WTC11 (cell line): ENCODE results near the gene AXDND1. TPM values are rescaled to one million over a fixed set of nuclear protein-coding genes. Genes with fewer than 3 reads are reported as not detected.

Experiments
- ATAC-seq: fragments of 200-7000 bp; cut with Tn5 transposase; 2 replicates; pipeline ENCODE4 v1.10.0; 2021; ENCODE audit warnings: mild to moderate bottlenecking, moderate library complexity
- CTCF ChIA-PET: fragments of 300-600 bp; sonication (Branson Sonifier 250); formaldehyde crosslinking; loops from one replicate; lab custom pipeline; 2021; ENCODE audit warnings: antibody characterized with exemption; lab: Charles Lee
- POLR2A ChIA-PET: fragments of 350-600 bp; sonication (Branson Sonifier 250); formaldehyde crosslinking; loops from one replicate; lab custom pipeline; 2021; ENCODE audit warnings: antibody characterized with exemption; lab: Charles Lee
- DNase-seq: peaks from one replicate; pipeline ENCODE4 v3.0.0; 2021; ENCODE audit warnings: low spot score
- H3K27ac Mint-ChIP-seq: 2 replicates; pipeline ENCODE4 v1.8.0; 2021; ENCODE audit warnings: mixed read lengths
- H3K27me3 Mint-ChIP-seq: 2 replicates; pipeline ENCODE4 v1.8.0; 2021; ENCODE audit warnings: low read depth, mild to moderate bottlenecking, moderate library complexity, mixed read lengths
- H3K36me3 Mint-ChIP-seq: 2 replicates; pipeline ENCODE4 v1.8.0; 2021; ENCODE audit warnings: mixed read lengths
- H3K4me1 Mint-ChIP-seq: 2 replicates; pipeline ENCODE4 v1.8.0; 2022; ENCODE audit warnings: mixed read lengths
- H3K4me3 Mint-ChIP-seq: 2 replicates; pipeline ENCODE4 v1.8.0; 2021; ENCODE audit warnings: mild to moderate bottlenecking, moderate library complexity, mixed read lengths
- H3K9me3 Mint-ChIP-seq: 2 replicates; pipeline ENCODE4 v1.8.0; 2021; ENCODE audit warnings: mixed read lengths
- AFF4 ChIP-seq: sonication (generic); formaldehyde crosslinking; IDR thresholded peaks from 2 replicates; pipeline ENCODE4 v1.8.1; 2023; ENCODE audit warnings: mild to moderate bottlenecking, missing genetic modification reagents, borderline replicate concordance
- ARID4B ChIP-seq: sonication (generic); formaldehyde crosslinking; IDR thresholded peaks from 2 replicates; pipeline ENCODE4 v1.8.0; 2023; ENCODE audit warnings: missing genetic modification reagents, mild to moderate bottlenecking, borderline replicate concordance
- CDX4 ChIP-seq: fragments of 250-450 bp; sonication (Bioruptor Pico); IDR thresholded peaks from 2 replicates; pipeline ENCODE4 v1.9.0; 2021; ENCODE audit warnings: moderate library complexity, mild to moderate bottlenecking, inconsistent platforms, borderline replicate concordance
- CTCF ChIP-seq: fragments of 200-600 bp; IDR thresholded peaks from 2 replicates; pipeline ENCODE4 v1.8.0; 2022; ENCODE audit warnings: antibody characterized with exemption
- IRF1 ChIP-seq: sonication (generic); formaldehyde crosslinking; IDR thresholded peaks from 2 replicates; pipeline ENCODE4 v1.8.0; 2023; ENCODE audit warnings: missing genetic modification reagents
- MAX ChIP-seq: sonication (generic); formaldehyde crosslinking; IDR thresholded peaks from 2 replicates; pipeline ENCODE4 v1.8.0; 2022; ENCODE audit warnings: mild to moderate bottlenecking, missing genetic modification reagents
- MLX ChIP-seq: sonication (generic); formaldehyde crosslinking; IDR thresholded peaks from 2 replicates; pipeline ENCODE4 v1.8.1; 2023; ENCODE audit warnings: mild to moderate bottlenecking, missing genetic modification reagents, moderate library complexity
- NR2C2 ChIP-seq: sonication (generic); formaldehyde crosslinking; IDR thresholded peaks from 2 replicates; pipeline ENCODE4 v1.8.0; 2022; ENCODE audit warnings: mild to moderate bottlenecking, missing genetic modification reagents
- SOX15 ChIP-seq: fragments of 250-450 bp; sonication (Bioruptor Pico); IDR thresholded peaks from 2 replicates; pipeline ENCODE4 v1.9.0; 2021; ENCODE audit warnings: mild to moderate bottlenecking
- TP53 ChIP-seq: sonication (generic); formaldehyde crosslinking; IDR thresholded peaks from 2 replicates; pipeline ENCODE4 v1.8.1; 2023; ENCODE audit warnings: mild to moderate bottlenecking, missing genetic modification reagents
- USF1 ChIP-seq: sonication (generic); formaldehyde crosslinking; IDR thresholded peaks from 2 replicates; pipeline ENCODE4 v1.8.0; 2022; ENCODE audit warnings: mild to moderate bottlenecking, missing genetic modification reagents
- ZBTB21 ChIP-seq: sonication (generic); formaldehyde crosslinking; IDR thresholded peaks from 2 replicates; pipeline ENCODE4 v1.8.1; 2023; ENCODE audit warnings: mild to moderate bottlenecking, missing genetic modification reagents, borderline replicate concordance
- ZNF512 ChIP-seq: sonication (generic); formaldehyde crosslinking; IDR thresholded peaks from 2 replicates; pipeline ENCODE4 v1.8.1; 2022; ENCODE audit warnings: missing genetic modification reagents, borderline replicate concordance
- ZSCAN18 ChIP-seq: fragments of 250-450 bp; sonication (Bioruptor Pico); IDR thresholded peaks from 2 replicates; pipeline ENCODE4 v2.1.2; 2022; ENCODE audit warnings: mild to moderate bottlenecking, moderate library complexity
- total RNA-seq: library from RNA; stranded (reverse); gene quantifications from 3 replicates; pipeline ENCODE4 v1.2.3, GENCODE V29; 2021

AXDND1 gene
- total RNA-seq, 1 experiment from 2014 or later, result not detected

- Mint-ChIP-seq H3K36me3 (peaks cover 9% of the 10 kb centered on the region), H3K27ac (no peak overlapping the region), H3K9me3 (peaks cover 24% of the 10 kb centered on the region), H3K27me3 (peaks cover 12% of the 10 kb centered on the region), H3K4me3 (no peak overlapping the region), H3K4me1 (no peaks in the 10 kb centered on the region)
- CTCF ChIA-PET, result interaction anchor here (0.5 to 1.7 kb wide), 9 partner anchors 8 to 405 kb away, joined by 3 to 6 read pairs (median 3); partner anchors contain the start of gene TDRD5
- POLR2A ChIA-PET, result no interaction called here
- TF ChIP-seq NR2C2 (CRISPR knock-in tag) (no peak), CTCF (peak; percentile 27; the same call in 1 of the 2 replicates)
- DNase-seq, result no peak
- ATAC-seq, result no peak
These were observed 234.0 kb downstream of the AXDND1 start for GRCh38 chr1:179599623-179600249.

- Mint-ChIP-seq H3K27me3 (peaks cover 8% of the 10 kb centered on the region), H3K27ac (no peak overlapping the region), H3K36me3 (peaks cover 9% of the 10 kb centered on the region), H3K9me3 (peaks cover 24% of the 10 kb centered on the region), H3K4me3 (no peak overlapping the region), H3K4me1 (no peaks in the 10 kb centered on the region)
- no peak for DNase-seq
- no peak for ATAC-seq
- POLR2A ChIA-PET, result no interaction called here
- CTCF ChIA-PET, result interaction anchor here (1.7 kb wide), 1 partner anchor 214 kb away, joined by 6 read pairs; no protein-coding TSS in a partner anchor
- no peak for TF ChIP-seq SOX15 (CRISPR knock-in tag)
- no peak for TF ChIP-seq ARID4B (CRISPR knock-in tag)
- no peak for TF ChIP-seq IRF1 (CRISPR knock-in tag)
- no peak for TF ChIP-seq ZNF512 (CRISPR knock-in tag)
- TF ChIP-seq MLX (CRISPR knock-in tag), result no peak
- no peak for TF ChIP-seq ZBTB21 (CRISPR knock-in tag)
- no peak for TF ChIP-seq CDX4
- TF ChIP-seq USF1 (CRISPR knock-in tag), result no peak
- TF ChIP-seq ZSCAN18 (CRISPR knock-in tag), result no peak
- no peak for TF ChIP-seq MAX (CRISPR knock-in tag)
- TF ChIP-seq TP53, result no peak
- TF ChIP-seq AFF4 (CRISPR knock-in tag), result no peak
These were observed 235.3 kb downstream of the AXDND1 start for GRCh38 chr1:179601093-179601492.
